Endothelial cell of umbilical vein (primary cell): ENCODE measurements around the gene STMN3. TPM values are rescaled to one million over a fixed set of nuclear protein-coding genes. Genes with fewer than 3 reads are reported as not detected.
"Not testable (repeated sequence)": the region's sequence is repeated elsewhere in the genome, so short reads cannot be mapped to it uniquely, and the experiment has no call there.

Experiments
- BruUV-seq: library from RNA; stranded (reverse); fragments of 400-500 nt; replicated peaks from 2 replicates; lab custom pipeline; 2021; lab: Mats Ljungman, UMichigan
- CTCF ChIA-PET: fragments of 300-600, 350-600 bp; sonication (Branson Sonifier 250); formaldehyde crosslinking; loops from one replicate; lab custom pipeline; 2021; ENCODE audit warnings: antibody characterized with exemption, inconsistent platforms; lab: Charles Lee
- POLR2A ChIA-PET: fragments of 300-600, 350-600 bp; sonication (Branson Sonifier 250); formaldehyde crosslinking; loops from one replicate; lab custom pipeline; 2021; ENCODE audit warnings: antibody characterized with exemption, inconsistent platforms; lab: Charles Lee
- DNase-seq: peaks from one replicate; pipeline ENCODE4 v3.0.0-alpha.2; 2011; ENCODE audit warnings: low read depth, low spot score
- FAIRE-seq: peaks from 2 replicates; lab custom pipeline; 2011; peaks lifted over from hg19 to GRCh38; lab: Jason Lieb, UNC
- H2AFZ ChIP-seq: 2 replicates; pipeline ENCODE4 v1.6.0; 2012; ENCODE audit warnings: low read depth, low read length, control low read depth, inconsistent platforms
- H3K27ac ChIP-seq: 2 replicates; pipeline ENCODE4 v1.5.1; 2011; ENCODE audit warnings: low read depth, mild to moderate bottlenecking, control low read depth, low read length, moderate library complexity; ENCODE audit not compliant: insufficient read depth
- H3K27me3 ChIP-seq, 2 experiments: 2 replicates each; pipeline versions ENCODE4 v1.6.0 to v1.6.1; 2011; ENCODE audit warnings: low read length in 2 of 2, mixed read lengths in 1 of 2; ENCODE audit not compliant: control insufficient read depth in 2 of 2, insufficient read depth in 2 of 2
- H3K36me3 ChIP-seq, 2 experiments: 2 replicates in 1 of 2; 3 replicates in 1 of 2; pipeline ENCODE4 v1.5.1; 2011; ENCODE audit warnings: low read length in 2 of 2, mild to moderate bottlenecking in 1 of 2, moderate library complexity in 1 of 2; ENCODE audit not compliant: control insufficient read depth in 2 of 2, insufficient read depth in 2 of 2; ENCODE audit errors: extremely low read depth in 1 of 2
- H3K4me1 ChIP-seq: 3 replicates; pipeline ENCODE4 v1.5.1; 2011; ENCODE audit warnings: mild to moderate bottlenecking, low read length; ENCODE audit not compliant: control insufficient read depth, insufficient read depth; ENCODE audit errors: extremely low read depth
- H3K4me2 ChIP-seq: 2 replicates; pipeline ENCODE4 v1.6.1; 2011; ENCODE audit warnings: low read length, control low read depth, mixed read lengths; ENCODE audit not compliant: insufficient read depth
- H3K4me3 ChIP-seq, 3 experiments: fragments of 200-600 bp in 1 of 3; sonication (generic), shearing (Covaris generic) in 1 of 3; replicated peaks in 1 of 3; 2 replicates each; pipeline ENCODE4 v1.5.1; 2011 to 2016; ENCODE audit warnings: control low read depth in 3 of 3, low read length in 3 of 3, mild to moderate bottlenecking in 2 of 3, inconsistent platforms in 1 of 3, low read depth in 1 of 3, moderate library complexity in 1 of 3; ENCODE audit not compliant: insufficient read depth in 1 of 3
- H3K79me2 ChIP-seq: 2 replicates; pipeline ENCODE4 v1.6.0; 2012; ENCODE audit warnings: low read length, inconsistent platforms; ENCODE audit not compliant: control insufficient read depth, insufficient read depth
- H3K9ac ChIP-seq: replicated peaks from 2 replicates; pipeline ENCODE3; 2011; ENCODE audit warnings: low read length, control low read depth; ENCODE audit not compliant: insufficient read depth; ENCODE audit errors: extremely low read depth
- H3K9me1 ChIP-seq: replicated peaks from 3 replicates; pipeline ENCODE4 v1.6.0; 2011; ENCODE audit warnings: mild to moderate bottlenecking, low read length; ENCODE audit not compliant: control insufficient read depth, insufficient read depth; ENCODE audit errors: extremely low read depth
- H3K9me3 ChIP-seq: replicated peaks from 2 replicates; pipeline ENCODE4 v1.5.1; 2012; ENCODE audit warnings: low read length, inconsistent platforms; ENCODE audit not compliant: control insufficient read depth, insufficient read depth
- H4K20me1 ChIP-seq: replicated peaks from 2 replicates; pipeline ENCODE3; 2011; ENCODE audit warnings: mild to moderate bottlenecking, low read length; ENCODE audit not compliant: control insufficient read depth, insufficient read depth; ENCODE audit errors: extremely low read depth
- CTCF ChIP-seq, 2 donors: IDR thresholded peaks; 1 replicate in 1 of 2; 2 replicates in 1 of 2; pipeline ENCODE4 v1.5.1; 2011; ENCODE audit warnings: low read length in 2 of 2, mild to moderate bottlenecking in 2 of 2, moderate library complexity in 2 of 2, control low read depth in 1 of 2, inconsistent platforms in 1 of 2, low read depth in 1 of 2; ENCODE audit not compliant: insufficient read depth in 1 of 2; ENCODE audit errors: extremely low read depth in 1 of 2
- EZH2 ChIP-seq: IDR thresholded peaks from 2 replicates; pipeline ENCODE4 v1.6.1; 2012; ENCODE audit warnings: borderline replicate concordance, low read depth, mild to moderate bottlenecking, moderate library complexity, low read length, inconsistent platforms; ENCODE audit not compliant: severe bottlenecking
- FOS ChIP-seq: IDR thresholded peaks from 2 replicates; pipeline ENCODE4 v1.6.1; 2011; ENCODE audit warnings: mild to moderate bottlenecking, low read length, moderate library complexity, borderline replicate concordance; ENCODE audit not compliant: insufficient read depth
- GATA2 ChIP-seq: IDR thresholded peaks from 2 replicates; pipeline ENCODE4 v1.7.0; 2011; ENCODE audit warnings: low read depth, mild to moderate bottlenecking, moderate library complexity, mixed read lengths, low read length; ENCODE audit not compliant: insufficient read length, insufficient read depth
- JUN ChIP-seq: IDR thresholded peaks from 2 replicates; pipeline ENCODE4 v1.6.1; 2011; ENCODE audit warnings: borderline replicate concordance, low read depth; ENCODE audit not compliant: insufficient read length, insufficient read depth
- MAX ChIP-seq: IDR thresholded peaks from 2 replicates; pipeline ENCODE4 v1.6.1; 2011; ENCODE audit not compliant: insufficient read depth, insufficient read length
- MYC ChIP-seq: IDR thresholded peaks from one replicate; pipeline ENCODE4 v1.6.1; 2011; ENCODE audit warnings: mild to moderate bottlenecking, low read depth, low read length
- POLR2A ChIP-seq: IDR thresholded peaks from 2 replicates; pipeline ENCODE4 v1.6.1; 2012; ENCODE audit warnings: low read depth, mild to moderate bottlenecking, control low read depth, low read length
- POLR2AphosphoS5 ChIP-seq: IDR thresholded peaks from 2 replicates; pipeline ENCODE4 v1.6.1; 2012; ENCODE audit warnings: low read depth, mild to moderate bottlenecking, control low read depth, low read length, moderate library complexity; ENCODE audit not compliant: insufficient read depth
- dilution Hi-C: fragments of 300-500 bp; cut with MboI; formaldehyde crosslinking; loops from one replicate; pipeline ENCODE4 v1.15.0; 2019; ENCODE audit warnings: low sequenced_read_pairs; ENCODE audit not compliant: extremely low pct_ligation_motif_present
- intact Hi-C: fragments of 100-400 bp; cut with micrococcal nuclease; formaldehyde crosslinking; loops from one replicate; pipeline ENCODE4 v1.10.0; 2022
- polyA plus RNA-seq, 4 experiments: library from polyadenylated mRNA; depleted of rRNA in 3 of 4; stranded (reverse) in 3 of 4; unstranded in 1 of 4; fragments of >200 nt; gene quantifications; 2 replicates each; pipeline versions ENCODE4 v1.2.1 to v1.2.3, GENCODE V29; 2011 to 2012; ENCODE audit warnings: missing spikeins in 1 of 4
- total RNA-seq: library from RNA; stranded (reverse); gene quantifications from 2 replicates; pipeline ENCODE4 v1.2.3, GENCODE V29; 2021

Gene STMN3
- total and polyA plus RNA-seq, 2 donors (not counting 3 experiments of a cell fraction or from before 2014, with no cell fraction given): 1.7 to 4.7 TPM

GRCh38 chr20:63633732-63634131 lies 19.5 kb downstream of the STMN3 start:
- intact Hi-C loops: no loop called here
- Histone ChIP-seq H4K20me1 (no peaks in the 10 kb centered on the region), H3K9me3 (no peaks in the 10 kb centered on the region), H3K27me3 (no peaks in the 10 kb centered on the region), H3K27ac (no peak overlapping the region), H3K36me3 (no peaks in the 10 kb centered on the region), H3K4me2 (no peak overlapping the region), H3K4me3 (no peak overlapping the region), H3K9me1 (no peaks in the 10 kb centered on the region), H3K4me1 (peaks cover 5% of the 10 kb centered on the region), H3K79me2 (no peaks in the 10 kb centered on the region), H2AFZ (no peak overlapping the region), H3K9ac (no peak overlapping the region)
- no peak for FAIRE-seq
- ChIA-PET POLR2A (interaction anchor here (0.8 kb wide), 1 partner anchor 8 kb away, joined by 6 read pairs; no protein-coding TSS in a partner anchor), CTCF (no interaction called here)
- dilution Hi-C loops: no loop called here
- no peak for DNase-seq
- no TSS peak for BruUV-seq
- TF ChIP-seq MYC (no peak), CTCF (IDR thresholded peaks at IDR 0.05; ENCODE audit: extremely low read depth in 1 of 2, insufficient read depth in 1 of 2, low read depth in 1 of 2, low read length in 2 of 2) (no peak), JUN (no peak), POLR2AphosphoS5 (no peak), MAX (no peak), GATA2 (no peak), EZH2 (no peak), FOS (no peak), POLR2A (no peak)

- H3K9me1 ChIP-seq, intact Hi-C loops, H4K20me1 ChIP-seq, H3K9me3 ChIP-seq, FAIRE-seq, H3K36me3 ChIP-seq, H3K4me2 ChIP-seq, H3K27ac ChIP-seq, dilution Hi-C loops, H3K27me3 ChIP-seq, H3K4me3 ChIP-seq, H3K9ac ChIP-seq, BruUV-seq: not testable (repeated sequence)
- ChIA-PET CTCF (interaction anchor here (0.8 to 1.6 kb wide), 2 partner anchors 11 to 13 kb away, joined by 3 to 7 read pairs; no protein-coding TSS in a partner anchor), POLR2A (interaction anchor here (0.6 kb wide), 1 partner anchor 10 kb away, joined by 4 read pairs; no protein-coding TSS in a partner anchor)
- Histone ChIP-seq H3K79me2 (peaks cover 12% of the 10 kb centered on the region), H3K4me1 (peaks cover 12% of the 10 kb centered on the region), H2AFZ (peak overlapping the region; percentile 23)
- DNase-seq: peak; percentile 56
Measured at GRCh38 chr20:63631426-63631825, 21.8 kb downstream of the STMN3 start.
